KMS-11 (cell line): ENCODE results near the gene LRRC51.
A peak's percentile ranks its signal among the peaks of the same experiment; 100 is the strongest.

Experiments
- H2AFZ ChIP-seq: fragments of 200-600 bp; sonication (generic); 2 replicates; pipeline ENCODE4 v1.6.1; 2016; ENCODE audit warnings: antibody characterized with exemption, mixed run types, low read depth
- H3K27ac ChIP-seq: fragments of 200-600 bp; sonication (generic); 2 replicates; pipeline ENCODE4 v1.6.1; 2016; ENCODE audit warnings: mild to moderate bottlenecking, mixed run types
- H3K27me3 ChIP-seq: fragments of 200-600 bp; sonication (generic); 2 replicates; pipeline ENCODE4 v1.6.1; 2017; ENCODE audit warnings: mild to moderate bottlenecking, low read depth, mixed run types, moderate library complexity; ENCODE audit not compliant: insufficient read depth
- H3K36me3 ChIP-seq: fragments of 200-600 bp; sonication (generic); 2 replicates; pipeline ENCODE4 v1.6.1; 2017; ENCODE audit warnings: mild to moderate bottlenecking, mixed run types; ENCODE audit not compliant: insufficient read depth
- H3K4me1 ChIP-seq: fragments of 200-600 bp; sonication (generic); 2 replicates; pipeline ENCODE4 v1.6.1; 2016; ENCODE audit warnings: mild to moderate bottlenecking, low read depth, mixed run types; ENCODE audit not compliant: poor library complexity, severe bottlenecking
- H3K4me2 ChIP-seq: fragments of 200-600 bp; sonication (generic); 2 replicates; pipeline ENCODE4 v1.7.0; 2016; ENCODE audit warnings: mild to moderate bottlenecking, mixed run types
- H3K4me3 ChIP-seq: fragments of 200-600 bp; sonication (generic); IDR thresholded peaks from 2 replicates; pipeline ENCODE4 v1.6.1; 2017; ENCODE audit warnings: low read depth, low read length, mixed read lengths; ENCODE audit not compliant: insufficient read depth
- H3K79me2 ChIP-seq: fragments of 200-600 bp; sonication (generic); 2 replicates; pipeline ENCODE4 v1.6.1; 2016; ENCODE audit warnings: low read depth, mixed run types; ENCODE audit not compliant: insufficient read depth
- H3K9ac ChIP-seq: fragments of 200-600 bp; sonication (generic); 2 replicates; pipeline ENCODE4 v1.6.1; 2016; ENCODE audit warnings: mild to moderate bottlenecking, mixed run types
- H4K20me1 ChIP-seq: fragments of 200-600 bp; sonication (generic); 2 replicates; pipeline ENCODE4 v1.6.1; 2016; ENCODE audit warnings: mild to moderate bottlenecking, mixed run types; ENCODE audit not compliant: insufficient read depth
- CTCF ChIP-seq: fragments of 200-600 bp; sonication (generic); conservative IDR thresholded peaks from 2 replicates; pipeline ENCODE4 v1.6.1; 2017; ENCODE audit warnings: low read depth, mild to moderate bottlenecking, antibody characterized with exemption, low read length, moderate library complexity, mixed read lengths

LRRC51 gene

DNA sequence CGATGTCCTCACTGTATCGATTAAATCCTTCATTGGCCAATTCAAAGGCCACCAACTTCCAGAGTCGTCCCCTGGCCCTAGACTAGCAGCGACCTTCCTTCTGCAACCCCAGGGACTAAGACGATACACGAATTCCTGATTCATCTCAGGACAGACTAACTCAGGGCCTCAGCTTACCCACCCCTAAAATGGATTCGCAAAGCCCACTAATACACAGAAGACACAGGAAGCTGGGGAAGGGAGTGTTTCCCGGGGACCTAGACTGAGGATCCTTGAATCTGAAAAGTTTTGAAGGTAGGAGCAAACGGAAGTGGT is 21.9 kb downstream of the LRRC51 start:
- H4K20me1 ChIP-seq = no peaks in the 10 kb centered on the region
- H3K27ac ChIP-seq = peak overlapping the region; percentile 82
- peak overlapping the region; percentile 78 for H2AFZ ChIP-seq
- peak overlapping the region; percentile 70 for H3K4me2 ChIP-seq
- no peaks in the 10 kb centered on the region for H3K36me3 ChIP-seq
- peak overlapping the region; percentile 31 for H3K4me3 ChIP-seq
- H3K4me1 ChIP-seq = peaks cover 11% of the 10 kb centered on the region
- H3K9ac ChIP-seq = peak overlapping the region; percentile 93
- no peak for TF ChIP-seq CTCF
- H3K27me3 ChIP-seq = no peaks in the 10 kb centered on the region
- H3K79me2 ChIP-seq = peaks cover 28% of the 10 kb centered on the region; the same call in 1 of the 2 replicates

GRCh38 chr11:72102946-72103753 is 22.5 kb downstream of the LRRC51 start, which contains the start of gene LAMTOR1:
Gene LAMTOR1, minus strand, starts transcription at chr11:72103297. Its CDS starts 73 bp downstream, at chr11:72103224.
- Histone ChIP-seq H4K20me1 (no peaks in the 10 kb centered on the region), H3K4me3 (peak within 1 kb of the TSS; percentile 31), H3K79me2 (peaks cover 28% of the 10 kb centered on the region; the same call in 1 of the 2 replicates), H3K36me3 (no peaks in the 10 kb centered on the region), H3K27ac (peak within 1 kb of the TSS; percentile 82), H3K4me2 (peak within 1 kb of the TSS; percentile 70), H3K4me1 (peaks cover 11% of the 10 kb centered on the region), H3K27me3 (no peaks in the 10 kb centered on the region), H2AFZ (peak within 1 kb of the TSS; percentile 78), H3K9ac (peak within 1 kb of the TSS; percentile 93)
- peak; percentile 64 for TF ChIP-seq CTCF

DNA sequence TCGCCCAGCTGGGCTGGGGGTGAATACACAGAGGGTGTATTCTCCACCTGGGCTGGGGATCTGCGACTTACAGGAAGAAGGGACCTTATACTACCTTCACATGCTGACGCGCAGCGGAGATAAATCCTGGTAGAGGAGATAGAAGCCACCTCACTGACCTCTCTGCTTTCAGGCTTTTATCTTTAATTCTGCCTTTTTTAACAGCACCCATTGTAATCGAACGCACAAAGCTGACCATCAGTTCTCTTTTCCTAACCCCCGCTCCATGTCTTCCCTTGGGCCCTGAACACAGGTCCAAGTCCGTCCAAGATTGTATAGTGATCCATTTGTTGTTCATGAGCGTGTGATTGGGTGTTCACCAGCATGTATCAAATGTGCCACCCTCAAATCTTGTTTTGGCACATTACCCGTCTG is 23.1 kb downstream of the LRRC51 start:
- H3K36me3 ChIP-seq = no peaks in the 10 kb centered on the region
- H3K27me3 ChIP-seq = no peaks in the 10 kb centered on the region
- H3K4me1 ChIP-seq = peaks cover 11% of the 10 kb centered on the region
- H4K20me1 ChIP-seq = no peaks in the 10 kb centered on the region
- no peak overlapping the region for H3K4me3 ChIP-seq
- H3K4me2 ChIP-seq = peak overlapping the region; percentile 59
- peaks cover 28% of the 10 kb centered on the region; the same call in 1 of the 2 replicates for H3K79me2 ChIP-seq
- TF ChIP-seq CTCF = peak; percentile 48
- H2AFZ ChIP-seq = peak overlapping the region; percentile 45; the same call in 1 of the 2 replicates
- H3K27ac ChIP-seq = no peak overlapping the region; the same call in 1 of the 2 replicates
- H3K9ac ChIP-seq = no peak overlapping the region

DNA sequence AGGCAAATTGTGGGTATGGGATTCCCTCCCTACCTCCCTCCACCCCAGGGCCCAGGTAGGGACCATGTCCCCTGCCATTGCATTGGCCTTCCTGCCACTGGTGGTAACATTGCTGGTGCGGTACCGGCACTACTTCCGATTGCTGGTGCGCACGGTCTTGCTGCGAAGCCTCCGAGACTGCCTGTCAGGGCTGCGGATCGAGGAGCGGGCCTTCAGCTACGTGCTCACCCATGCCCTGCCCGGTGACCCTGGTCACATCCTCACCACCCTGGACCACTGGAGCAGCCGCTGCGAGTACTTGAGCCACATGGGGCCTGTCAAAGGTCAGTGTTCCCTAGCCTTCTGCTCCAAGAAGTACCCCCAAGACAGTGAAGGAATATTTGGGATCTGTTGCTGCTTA is 25.2 kb downstream of the LRRC51 start, which contains the start of gene TOMT:
TSS of gene TOMT (plus strand) at position 37 of the 400 bp plus-strand sequence. CDS start at position 65, 28 bp downstream.
- no peak within 1 kb of the TSS for H3K4me3 ChIP-seq
- no peak within 1 kb of the TSS for H3K27ac ChIP-seq
- H4K20me1 ChIP-seq = no peaks in the 10 kb centered on the region
- peaks cover 11% of the 10 kb centered on the region for H3K4me1 ChIP-seq
- H2AFZ ChIP-seq = no peak within 1 kb of the TSS
- H3K79me2 ChIP-seq = peaks cover 20% of the 10 kb centered on the region; the same call in 1 of the 2 replicates
- H3K9ac ChIP-seq = no peak within 1 kb of the TSS
- no peaks in the 10 kb centered on the region for H3K36me3 ChIP-seq
- TF ChIP-seq CTCF = no peak
- H3K27me3 ChIP-seq = no peaks in the 10 kb centered on the region
- no peak within 1 kb of the TSS for H3K4me2 ChIP-seq
